SK-N-SH treated with all-trans-retinoic acid at 6 μM for 48 hours (cell line): Measurements from ENCODE around the gene MSI1.

Source experiments
- ARNTL ChIP-seq: fragments of 450-650 bp; formaldehyde crosslinking; IDR thresholded peaks from 2 replicates; pipeline ENCODE4 v1.5.0; 2020; ENCODE audit warnings: low read depth, mild to moderate bottlenecking, moderate library complexity, borderline replicate concordance
- CSDC2 ChIP-seq: fragments of 250-450 bp; sonication (Bioruptor Pico); IDR thresholded peaks from 2 replicates; pipeline ENCODE4 v1.5.0; 2020; ENCODE audit warnings: mild to moderate bottlenecking, moderate library complexity
- PATZ1 ChIP-seq: fragments of 250-450 bp; sonication (Bioruptor Pico); IDR thresholded peaks from 2 replicates; pipeline ENCODE4 v1.8.0; 2020; ENCODE audit warnings: mild to moderate bottlenecking, moderate library complexity, borderline replicate concordance
- TOX ChIP-seq: fragments of 250-450 bp; sonication (Bioruptor Pico); IDR thresholded peaks from 2 replicates; pipeline ENCODE4 v1.8.0; 2021; ENCODE audit warnings: mild to moderate bottlenecking, moderate library complexity, borderline replicate concordance
- ZFP30 ChIP-seq: fragments of 450-650 bp; formaldehyde crosslinking; IDR thresholded peaks from 2 replicates; pipeline ENCODE4 v1.5.0; 2022; ENCODE audit warnings: mild to moderate bottlenecking, moderate library complexity

DNA sequence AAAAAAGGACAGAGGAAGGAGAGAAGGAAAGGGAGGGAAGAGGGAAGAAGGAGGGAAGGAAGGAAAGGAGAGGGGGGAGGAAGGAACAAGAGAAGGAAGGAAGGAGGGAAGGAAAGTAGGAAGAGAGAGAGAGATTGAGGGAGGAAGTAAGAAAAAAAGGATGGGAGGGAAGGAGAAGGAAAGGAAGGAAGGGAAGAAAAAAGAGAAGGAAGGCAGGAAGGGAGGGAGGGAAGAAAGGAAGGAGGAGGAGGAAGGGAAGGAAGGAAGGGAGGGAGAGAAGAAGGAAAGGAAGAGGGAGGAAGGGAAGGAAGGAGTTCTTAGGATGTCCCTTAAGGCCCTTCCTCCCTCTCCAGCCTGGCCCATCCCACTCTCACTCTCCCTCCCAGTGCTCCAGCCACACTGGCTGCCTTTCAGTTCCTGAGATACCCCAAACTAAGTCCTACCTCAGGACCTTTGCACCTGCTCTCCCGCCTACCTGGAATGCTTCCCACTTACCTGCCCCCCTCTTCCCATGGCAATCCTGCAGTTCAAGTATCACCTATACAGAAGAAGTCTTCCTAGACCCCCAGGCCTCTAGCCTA, 21.7 kb upstream of the MSI1 start:
- no peak for TF ChIP-seq CSDC2
- TF ChIP-seq PATZ1 (CRISPR knock-in tag): no peak
- TF ChIP-seq TOX (CRISPR knock-in tag): no peak
- TF ChIP-seq ARNTL (CRISPR knock-in tag): no peak
- TF ChIP-seq ZFP30 (CRISPR knock-in tag): no peak
